ENCODE data around the gene CCL4L2.
"Not testable (repeated sequence)": the region's sequence is repeated elsewhere in the genome, so short reads cannot be mapped to it uniquely, and the experiment has no call there.

The CCL4L2 gene

GRCh38 chr17:36195434-36196130, 15.3 kb upstream of the CCL4L2 start:
- no peak for ATAC-seq
- no peak for DNase-seq

- DNase-seq = no peak
- no peak for ATAC-seq
Measured at GRCh38 chr17:36196131-36196486, 14.8 kb upstream of the CCL4L2 start.

- DNase-seq (no peak), ATAC-seq (no peak)
Measured at GRCh38 chr17:36197387-36197703, 13.5 kb upstream of the CCL4L2 start.

- DNase-seq (peak; percentile 60), ATAC-seq (peak; percentile 81)
Measured at GRCh38 chr17:36198831-36199465, 11.9 kb upstream of the CCL4L2 start.

- ATAC-seq = not testable (repeated sequence)
Measured at GRCh38 chr17:36201102-36201501, 9.8 kb upstream of the CCL4L2 start.

GRCh38 chr17:36201506-36201905, 9.4 kb upstream of the CCL4L2 start:
- not testable (repeated sequence) for DNase-seq, ATAC-seq

More at GRCh38 chr17:36201102-36201501, 9.8 kb upstream of the CCL4L2 start:
- not testable (repeated sequence) for DNase-seq

GRCh38 chr17:36203335-36203734, 7.5 kb upstream of the CCL4L2 start:
- ATAC-seq (no peak), DNase-seq (no peak)

GRCh38 chr17:36204724-36205500, 6.0 kb upstream of the CCL4L2 start:
- ATAC-seq (no peak), DNase-seq (no peak)

GRCh38 chr17:36205637-36206485, 5.0 kb upstream of the CCL4L2 start:
- ATAC-seq (no peak), DNase-seq (no peak)

- ATAC-seq = peak; percentile 65
- not testable (repeated sequence) for DNase-seq
Measured at GRCh38 chr17:36206486-36206821, 4.4 kb upstream of the CCL4L2 start.

GRCh38 chr17:36207383-36207782, 3.5 kb upstream of the CCL4L2 start:
- ATAC-seq, DNase-seq: not testable (repeated sequence)

GRCh38 chr17:36209575-36209974, 1.3 kb upstream of the CCL4L2 start:
- ATAC-seq = no peak
- DNase-seq = no peak

GRCh38 chr17:36211484-36212271, 815 bp downstream of the CCL4L2 start:
- not testable (repeated sequence) for ATAC-seq, DNase-seq

GRCh38 chr17:36212272-36212605, 1.4 kb downstream of the CCL4L2 start:
- DNase-seq = no peak
- no peak for ATAC-seq

GRCh38 chr17:36212966-36213365, 2.1 kb downstream of the CCL4L2 start:
- DNase-seq (no peak), ATAC-seq (no peak)

GRCh38 chr17:36213695-36214094, 2.8 kb downstream of the CCL4L2 start:
- no peak for ATAC-seq
- DNase-seq = no peak

GRCh38 chr17:36214918-36215317, 4.1 kb downstream of the CCL4L2 start:
- ATAC-seq = no peak
- DNase-seq = no peak

GRCh38 chr17:36215406-36216308, 4.8 kb downstream of the CCL4L2 start:
- DNase-seq, ATAC-seq: not testable (repeated sequence)

- not testable (repeated sequence) for DNase-seq, ATAC-seq
Measured at GRCh38 chr17:36219556-36219955, 8.7 kb downstream of the CCL4L2 start.
